ENCODE measurements around the gene ZFYVE21.

ZFYVE21 gene

GRCh38 chr14:103715052-103716000 lies at the start of gene ZFYVE21, which contains the start of gene XRCC3:
ZFYVE21 (plus strand) TSS chr14:103715810; CDS start chr14:103715842, 32 bp downstream.
XRCC3 (minus strand) TSS chr14:103715451; CDS start chr14:103711087, 4,364 bp downstream.
- DNase-seq (ENCODE audit: insufficient read length, low spot score) (peak; percentile 99), FAIRE-seq (peak; percentile 92)
- peak; percentile 85 for TF ChIP-seq POLR2A (IDR thresholded peaks at IDR 0.05; ENCODE audit: low read depth, low read length)

GRCh38 chr14:103667671-103668070 lies 47.9 kb upstream of the ZFYVE21 start:
- no peak for TF ChIP-seq POLR2A (IDR thresholded peaks at IDR 0.05; ENCODE audit: low read depth, low read length)
- FAIRE-seq = no peak
- DNase-seq (ENCODE audit: insufficient read length, low spot score) = no peak

GRCh38 chr14:103668117-103668516 lies 47.5 kb upstream of the ZFYVE21 start:
- no peak for DNase-seq (ENCODE audit: insufficient read length, low spot score)
- no peak for FAIRE-seq
- no peak for TF ChIP-seq POLR2A (IDR thresholded peaks at IDR 0.05; ENCODE audit: low read depth, low read length)

- no peak for FAIRE-seq
- no peak for DNase-seq (ENCODE audit: insufficient read length, low spot score)
- no peak for TF ChIP-seq POLR2A (IDR thresholded peaks at IDR 0.05; ENCODE audit: low read depth, low read length)
These were observed 46.2 kb upstream of the ZFYVE21 start for GRCh38 chr14:103669370-103669769.

GRCh38 chr14:103671911-103672310 lies 43.7 kb upstream of the ZFYVE21 start:
- TF ChIP-seq POLR2A (IDR thresholded peaks at IDR 0.05; ENCODE audit: low read depth, low read length) = no peak
- no peak for FAIRE-seq
- DNase-seq (ENCODE audit: insufficient read length, low spot score) = no peak

GRCh38 chr14:103675957-103676356 lies 39.7 kb upstream of the ZFYVE21 start:
- no peak for TF ChIP-seq POLR2A (IDR thresholded peaks at IDR 0.05; ENCODE audit: low read depth, low read length)

GRCh38 chr14:103676881-103677675 lies 38.5 kb upstream of the ZFYVE21 start:
- DNase-seq (ENCODE audit: insufficient read length, low spot score) = no peak
- TF ChIP-seq POLR2A (IDR thresholded peaks at IDR 0.05; ENCODE audit: low read depth, low read length) = no peak
- no peak for FAIRE-seq

More at GRCh38 chr14:103675957-103676356, 39.7 kb upstream of the ZFYVE21 start:
- DNase-seq (ENCODE audit: insufficient read length, low spot score) (no peak), FAIRE-seq (no peak)

- TF ChIP-seq POLR2A (IDR thresholded peaks at IDR 0.05; ENCODE audit: low read depth, low read length) = no peak
- FAIRE-seq (no peak), DNase-seq (ENCODE audit: insufficient read length, low spot score) (no peak)
These were observed 36.3 kb upstream of the ZFYVE21 start for GRCh38 chr14:103679351-103679750.

- no peak for FAIRE-seq
- TF ChIP-seq POLR2A (IDR thresholded peaks at IDR 0.05; ENCODE audit: low read depth, low read length) = no peak
- DNase-seq (ENCODE audit: insufficient read length, low spot score) = no peak
These were observed 34.9 kb upstream of the ZFYVE21 start for GRCh38 chr14:103680491-103681231.

GRCh38 chr14:103683139-103683538 lies 32.5 kb upstream of the ZFYVE21 start:
- no peak for FAIRE-seq
- no peak for DNase-seq (ENCODE audit: insufficient read length, low spot score)
- no peak for TF ChIP-seq POLR2A (IDR thresholded peaks at IDR 0.05; ENCODE audit: low read depth, low read length)

GRCh38 chr14:103684471-103684870 lies 31.1 kb upstream of the ZFYVE21 start:
- no peak for DNase-seq (ENCODE audit: insufficient read length, low spot score)
- no peak for FAIRE-seq
- TF ChIP-seq POLR2A (IDR thresholded peaks at IDR 0.05; ENCODE audit: low read depth, low read length) = no peak

- FAIRE-seq = no peak
- DNase-seq (ENCODE audit: insufficient read length, low spot score) = no peak
- TF ChIP-seq POLR2A (IDR thresholded peaks at IDR 0.05; ENCODE audit: low read depth, low read length) = no peak
These were observed 30.7 kb upstream of the ZFYVE21 start for GRCh38 chr14:103684871-103685270.

All from H54 (cell line).